Left renal cortex interstitium (tissue), 4 donors: ENCODE results near the gene FEM1C. TPM values are rescaled to one million over a fixed set of nuclear protein-coding genes. Genes with fewer than 3 reads are reported as not detected.

Experiments used
- DNase-seq, 4 donors: peaks; one replicate each; pipeline ENCODE4 v3.0.0-alpha.2; 2013; ENCODE audit warnings: low read depth in 4 of 4, low spot score in 2 of 4, missing footprints in 1 of 4
- polyA plus RNA-seq, 4 donors: library from polyadenylated mRNA; unstranded; fragments of 120-200 nt; gene quantifications; one replicate each; pipeline ENCODE4 v1.2.1, GENCODE V29; 2013; ENCODE audit not compliant: insufficient read length in 4 of 4

Gene FEM1C
- polyA plus RNA-seq: 10 to 100 TPM; 19.6 to 22.1 (median 21.1) TPM

DNA sequence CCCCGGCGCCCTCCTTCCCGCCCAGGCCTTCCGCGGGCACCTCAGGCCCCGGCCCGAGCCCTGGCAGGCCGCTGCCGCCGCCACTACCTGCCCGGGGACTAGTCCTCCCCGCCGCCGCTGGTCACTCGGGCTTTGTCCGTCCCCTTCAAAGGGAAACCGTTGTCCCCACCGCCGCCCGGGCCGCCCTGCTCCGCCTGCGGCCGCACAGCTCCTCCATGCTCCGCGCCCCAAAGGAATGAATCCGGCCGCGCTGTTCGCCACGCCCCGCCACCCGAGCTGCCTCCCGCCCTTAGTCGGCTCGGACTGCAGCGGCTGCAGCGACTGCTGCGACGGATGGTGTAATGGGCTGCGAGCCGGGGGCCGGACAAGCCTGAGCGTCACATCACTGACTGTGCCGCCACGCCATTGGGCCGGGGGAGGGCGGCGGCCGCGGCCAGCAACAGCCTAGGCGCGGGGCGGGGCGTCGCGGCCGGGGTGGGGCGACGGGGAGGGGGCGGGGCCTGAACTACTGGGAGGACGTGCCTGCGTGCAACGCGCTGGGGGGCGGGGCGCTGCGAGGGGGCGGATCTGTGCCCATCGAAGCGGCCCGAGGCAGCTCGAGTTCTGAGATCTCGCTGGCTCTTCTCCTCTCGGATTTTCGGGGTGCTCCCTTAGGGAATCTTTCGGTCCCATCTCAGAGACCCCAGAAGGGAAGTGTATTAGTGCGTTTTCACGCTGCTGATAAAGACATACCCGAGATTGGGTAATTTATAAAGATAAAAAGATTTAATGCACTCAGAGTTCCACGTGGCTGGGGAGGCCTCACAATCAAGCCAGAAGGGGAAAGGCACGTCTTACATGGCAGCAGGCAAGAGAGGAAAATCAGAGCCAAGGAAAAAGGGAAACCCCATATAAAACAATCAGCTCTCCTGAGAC is at the start of gene FEM1C:
Gene FEM1C (minus strand): TSS at position 340 of the 915 bp plus-strand sequence. CDS start 1,282 bp downstream, outside the sequence.
- DNase-seq: peak; percentile 69 to 93 (median 85)

GRCh38 chr5:115589043-115589442 is 44.5 kb upstream of the FEM1C start:
- no peak for DNase-seq

DNA sequence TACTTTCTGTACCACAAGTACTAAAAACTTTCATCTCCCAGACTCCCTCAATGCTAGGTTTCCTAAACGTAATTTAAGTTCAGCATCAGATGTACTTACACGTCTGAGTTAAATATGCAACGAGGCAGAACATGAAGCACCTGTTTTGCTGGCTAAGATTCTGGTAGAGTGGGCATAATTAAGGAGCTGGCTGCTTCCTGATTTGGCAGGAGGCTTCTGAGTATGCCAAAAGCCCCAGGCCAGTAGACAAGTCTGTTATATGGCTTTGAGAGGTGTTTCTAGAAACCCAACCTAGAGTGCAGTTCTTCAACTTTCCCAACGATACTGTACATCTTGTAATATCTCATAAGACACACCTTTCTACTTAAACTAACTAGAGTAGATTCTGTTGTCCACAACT is 44.1 kb upstream of the FEM1C start:
- DNase-seq: no peak

GRCh38 chr5:115586525-115587146 is 42.1 kb upstream of the FEM1C start:
- DNase-seq: no peak

GRCh38 chr5:115585265-115585664 is 40.7 kb upstream of the FEM1C start:
- no peak for DNase-seq

DNA sequence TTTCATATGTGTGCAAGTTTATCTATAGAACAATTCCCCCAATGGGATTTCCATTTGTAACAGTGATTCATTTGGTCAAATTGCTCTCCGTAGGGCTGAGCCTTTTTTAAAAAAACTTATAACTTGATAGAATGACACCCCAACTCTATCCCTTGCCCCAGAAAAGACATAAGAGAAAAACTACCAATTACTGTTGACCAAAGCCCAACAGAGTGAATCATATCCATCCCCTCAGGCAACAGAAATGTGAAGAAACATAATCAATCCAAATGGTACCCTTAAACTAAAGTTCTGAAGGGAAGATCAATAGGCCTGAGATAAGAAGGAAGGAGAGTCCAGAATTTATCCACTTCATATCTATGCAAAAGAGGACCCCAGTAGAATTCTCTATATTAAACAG is 39.9 kb upstream of the FEM1C start:
- DNase-seq: no peak

GRCh38 chr5:115583474-115583873 is 38.9 kb upstream of the FEM1C start:
- no peak for DNase-seq

GRCh38 chr5:115580941-115581340 is 36.4 kb upstream of the FEM1C start:
- no peak for DNase-seq

DNA sequence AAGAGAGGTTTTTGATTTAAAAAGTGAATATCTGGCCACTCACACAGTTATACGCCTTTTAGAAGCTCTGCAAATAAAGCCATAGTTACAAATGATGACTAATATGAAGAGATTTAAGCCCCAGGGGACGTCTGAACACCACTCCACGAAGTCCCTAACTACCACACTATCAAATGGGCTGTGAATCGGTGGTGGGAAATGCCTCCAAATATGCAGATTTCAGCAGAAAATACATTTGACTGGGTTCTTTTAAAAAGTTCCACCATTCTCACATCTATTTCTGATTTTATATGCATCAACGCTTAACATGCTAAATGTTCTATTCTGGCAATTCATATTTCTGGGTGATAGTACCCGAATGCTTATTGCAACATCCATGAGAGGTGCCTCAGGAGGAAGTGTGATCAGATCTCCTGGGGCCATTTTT is 35.2 kb upstream of the FEM1C start:
- DNase-seq: no peak

DNA sequence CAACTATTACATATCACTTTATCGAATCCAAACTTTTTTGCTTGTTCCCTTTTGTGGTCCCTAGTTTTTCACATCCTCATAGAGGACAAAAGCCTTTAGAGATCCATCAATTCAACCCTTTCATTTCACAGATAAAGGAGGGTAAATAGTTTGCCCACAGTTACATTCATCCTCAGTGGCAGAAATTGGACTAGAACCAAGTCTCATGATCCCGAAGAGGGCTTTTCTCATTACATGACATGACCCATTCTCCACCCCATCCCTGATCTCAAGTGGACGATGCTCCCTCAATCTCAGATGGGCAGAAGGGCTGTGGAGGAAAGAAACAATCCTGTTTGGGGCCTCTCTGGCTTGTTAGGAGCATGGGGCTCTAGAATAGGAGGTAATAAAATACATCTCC is 34.6 kb upstream of the FEM1C start:
- DNase-seq: no peak

DNA sequence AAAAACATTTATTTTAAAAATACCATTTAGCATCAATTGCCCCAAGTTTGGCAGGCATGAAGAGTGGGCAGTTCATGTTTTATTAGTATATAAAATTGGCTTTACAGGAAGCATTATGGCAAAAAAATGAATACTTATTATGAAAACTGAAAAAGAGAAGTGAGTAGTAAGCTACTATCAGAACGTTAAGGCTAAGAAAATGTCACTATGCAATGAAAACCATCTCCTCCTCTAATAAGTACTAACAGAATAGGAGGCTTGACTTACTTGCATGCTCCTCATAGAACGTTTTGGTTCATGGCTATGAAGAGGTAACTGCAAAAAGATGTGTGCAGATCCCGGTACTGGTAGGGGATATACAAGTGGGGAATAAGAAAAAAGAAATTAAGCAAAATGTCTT is 34.1 kb upstream of the FEM1C start:
- DNase-seq: no peak

DNA sequence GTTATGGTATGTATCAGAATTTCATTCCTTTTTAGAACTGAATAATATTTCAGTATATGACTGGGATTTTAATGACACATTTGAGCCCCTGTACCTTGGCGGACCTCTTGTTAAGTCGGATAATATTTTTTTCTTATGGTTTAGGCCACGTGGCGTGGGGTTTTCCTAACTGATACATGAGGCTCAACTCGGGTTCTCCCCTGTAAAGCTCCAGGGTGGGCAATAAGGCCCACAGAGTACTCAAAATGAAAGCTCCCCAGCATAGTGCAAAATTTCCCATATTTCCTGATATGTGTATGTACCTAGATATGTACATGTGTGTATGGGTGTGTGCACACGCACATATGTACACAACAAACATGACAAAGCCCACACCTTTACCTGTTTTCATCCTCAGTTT is 33.2 kb upstream of the FEM1C start:
- DNase-seq: no peak

DNA sequence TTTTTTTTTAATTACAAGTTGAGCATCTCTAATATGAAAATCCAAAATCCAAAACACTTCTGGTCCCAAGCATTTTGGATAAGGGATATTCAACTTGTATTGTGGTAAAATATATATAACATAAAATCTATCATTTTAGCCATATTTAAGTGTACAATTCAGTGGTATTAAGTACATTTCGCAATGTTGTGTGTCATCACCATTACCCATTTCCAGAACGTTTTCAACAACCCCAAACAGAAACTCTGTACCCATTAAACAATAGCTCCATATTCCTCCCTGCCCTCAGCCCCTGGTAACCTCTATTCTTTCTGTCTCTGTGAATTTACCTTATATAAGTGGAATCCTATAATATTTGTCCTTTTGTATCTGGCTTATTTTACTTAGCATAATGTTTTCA is 32.8 kb upstream of the FEM1C start:
- no peak for DNase-seq

- no peak for DNase-seq
Observed at GRCh38 chr5:115575167-115576070, 30.8 kb upstream of the FEM1C start.

DNA sequence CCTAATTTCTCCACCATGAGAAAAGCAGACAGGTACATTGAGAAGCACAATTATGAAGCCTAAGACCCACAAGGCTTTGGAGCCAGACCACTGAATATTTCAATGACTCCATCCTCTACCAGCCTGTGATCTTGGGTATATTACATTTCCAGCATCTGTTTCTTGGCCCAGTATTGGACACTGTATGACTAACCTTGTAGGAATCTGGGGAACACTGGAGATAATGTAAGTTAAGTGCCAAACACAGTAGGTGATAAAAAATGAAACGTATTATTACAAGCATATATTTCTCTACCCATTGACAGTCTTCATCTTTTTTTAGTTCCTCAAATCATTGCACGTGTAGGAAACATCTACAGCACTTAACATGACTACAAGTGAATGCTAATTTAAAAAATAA is 28.6 kb upstream of the FEM1C start:
- DNase-seq: no peak

GRCh38 chr5:115571441-115571878 is 26.9 kb upstream of the FEM1C start:
- DNase-seq: no peak

GRCh38 chr5:115568668-115569067 is 24.1 kb upstream of the FEM1C start:
- DNase-seq: no peak

GRCh38 chr5:115565233-115565632 is 20.7 kb upstream of the FEM1C start:
- no peak for DNase-seq

DNA sequence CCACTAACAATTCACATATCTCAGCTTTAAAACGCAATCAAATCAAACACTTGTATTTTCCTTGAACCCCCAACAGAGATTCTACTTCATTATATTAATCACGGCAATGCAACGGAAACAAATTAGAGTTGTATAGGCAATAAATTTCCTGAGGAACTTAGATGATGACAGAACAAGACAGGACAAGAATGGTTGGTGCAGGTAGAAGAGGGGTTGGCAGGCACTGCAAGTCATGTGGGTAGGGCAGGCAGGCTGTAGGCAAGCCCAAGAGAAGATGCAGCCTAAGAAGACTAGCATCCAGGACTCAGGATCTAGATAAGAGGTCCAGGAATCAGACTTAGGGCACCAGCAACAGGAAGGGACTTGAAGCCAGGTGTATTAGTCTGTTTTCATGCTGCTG is 16.6 kb upstream of the FEM1C start:
- DNase-seq: no peak

GRCh38 chr5:115559524-115559923 is 14.9 kb upstream of the FEM1C start:
- DNase-seq: no peak
